Activated B cell treated with CpG ODN at 0.5 μM for 24 hours (primary cell): ENCODE results near the gene INTS15. TPM values are rescaled to one million over a fixed set of nuclear protein-coding genes. Genes with fewer than 3 reads are reported as not detected.

Experiments
- ATAC-seq: fragments of 200-7000 bp; cut with Tn5 transposase; one replicate; pipeline ENCODE4 v1.10.0; 2021; ENCODE audit warnings: low read depth, mild to moderate bottlenecking, moderate library complexity
- CTCF ChIA-PET: fragments of 350-600 bp; sonication (Branson Sonifier 250); formaldehyde crosslinking; loops from one replicate; lab custom pipeline; 2021; ENCODE audit warnings: antibody characterized with exemption; lab: Charles Lee
- POLR2A ChIA-PET: fragments of 350-600 bp; sonication (Branson Sonifier 250); formaldehyde crosslinking; loops from one replicate; lab custom pipeline; 2021; ENCODE audit warnings: antibody characterized with exemption; lab: Charles Lee
- DNase-seq: peaks from one replicate; pipeline ENCODE4 v3.0.0; 2022
- H3K27ac Mint-ChIP-seq: one replicate; pipeline ENCODE4 v1.8.0; 2020; ENCODE audit warnings: mixed read lengths
- H3K27me3 Mint-ChIP-seq: one replicate; pipeline ENCODE4 v1.8.0; 2021; ENCODE audit warnings: mixed read lengths
- H3K36me3 Mint-ChIP-seq: one replicate; pipeline ENCODE4 v1.8.0; 2021; ENCODE audit warnings: low read depth, mixed read lengths
- H3K4me1 Mint-ChIP-seq: one replicate; pipeline ENCODE4 v1.8.0; 2021; ENCODE audit warnings: mixed read lengths
- H3K4me3 Mint-ChIP-seq: one replicate; pipeline ENCODE4 v1.8.0; 2020; ENCODE audit warnings: mild to moderate bottlenecking, mixed read lengths
- H3K9me3 Mint-ChIP-seq: one replicate; pipeline ENCODE4 v1.8.0; 2020; ENCODE audit warnings: mixed read lengths
- intact Hi-C: fragments of 100-400 bp; cut with micrococcal nuclease; formaldehyde crosslinking; loops from one replicate; pipeline ENCODE4 v1.15.1; 2024
- total RNA-seq: library from RNA; stranded (reverse); gene quantifications from 2 replicates; pipeline ENCODE4 v1.2.3, GENCODE V29; 2022
- TF ChIP-seq, protein P1 (sequence below): fragments of 200-600 bp; IDR thresholded peaks from one replicate; pipeline ENCODE4 v1.8.0; 2022; ENCODE audit warnings: antibody characterized with exemption, mild to moderate bottlenecking

The INTS15 gene
- total RNA-seq, 1 donor from 2014 or later: 49.9 TPM

DNA sequence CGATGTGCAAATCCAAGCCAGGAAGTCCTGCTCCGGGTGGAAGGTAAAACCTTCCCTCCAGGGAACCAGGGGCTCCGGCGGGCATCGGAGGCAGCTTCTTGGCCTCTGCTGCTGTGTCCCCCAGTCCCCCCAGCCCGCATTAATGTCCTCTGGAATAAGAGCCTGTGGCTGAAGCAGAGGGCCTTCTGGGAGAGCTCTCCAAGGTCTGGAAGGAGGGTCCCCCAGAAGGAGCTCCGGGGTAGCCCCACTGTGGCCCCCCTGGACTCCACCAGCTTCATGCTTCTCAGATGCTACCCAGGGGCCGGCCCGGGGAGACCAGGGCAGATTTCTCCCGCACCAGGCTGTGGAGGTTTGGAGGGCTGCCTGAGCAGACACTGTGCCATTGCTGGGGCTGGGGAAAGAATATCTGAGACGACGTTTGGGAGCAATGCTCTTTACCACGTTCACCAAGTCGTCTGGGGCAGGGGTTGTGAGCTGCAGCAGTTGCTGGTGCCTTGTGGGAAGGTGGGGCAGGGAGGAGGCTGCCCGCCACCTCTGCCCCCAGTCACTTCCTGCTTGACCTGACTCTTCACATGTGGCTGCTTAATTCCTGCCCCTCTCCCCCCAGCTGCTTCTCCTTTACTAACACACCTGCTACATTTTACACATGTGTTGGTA lies 33.9 kb downstream of the INTS15 start:
- CTCF ChIA-PET: no interaction called here
- H3K4me1 Mint-ChIP-seq: peaks cover 40% of the 10 kb centered on the region
- H3K27ac Mint-ChIP-seq: peak overlapping the region; percentile 79
- no peak for DNase-seq
- peak; percentile 79 for ATAC-seq
- POLR2A ChIA-PET: no interaction called here
- peaks cover 10% of the 10 kb centered on the region for H3K36me3 Mint-ChIP-seq
- H3K27me3 Mint-ChIP-seq: no peaks in the 10 kb centered on the region
- no peaks in the 10 kb centered on the region for H3K9me3 Mint-ChIP-seq
- intact Hi-C loops: no loop called here
- TF ChIP-seq, protein P1, sequence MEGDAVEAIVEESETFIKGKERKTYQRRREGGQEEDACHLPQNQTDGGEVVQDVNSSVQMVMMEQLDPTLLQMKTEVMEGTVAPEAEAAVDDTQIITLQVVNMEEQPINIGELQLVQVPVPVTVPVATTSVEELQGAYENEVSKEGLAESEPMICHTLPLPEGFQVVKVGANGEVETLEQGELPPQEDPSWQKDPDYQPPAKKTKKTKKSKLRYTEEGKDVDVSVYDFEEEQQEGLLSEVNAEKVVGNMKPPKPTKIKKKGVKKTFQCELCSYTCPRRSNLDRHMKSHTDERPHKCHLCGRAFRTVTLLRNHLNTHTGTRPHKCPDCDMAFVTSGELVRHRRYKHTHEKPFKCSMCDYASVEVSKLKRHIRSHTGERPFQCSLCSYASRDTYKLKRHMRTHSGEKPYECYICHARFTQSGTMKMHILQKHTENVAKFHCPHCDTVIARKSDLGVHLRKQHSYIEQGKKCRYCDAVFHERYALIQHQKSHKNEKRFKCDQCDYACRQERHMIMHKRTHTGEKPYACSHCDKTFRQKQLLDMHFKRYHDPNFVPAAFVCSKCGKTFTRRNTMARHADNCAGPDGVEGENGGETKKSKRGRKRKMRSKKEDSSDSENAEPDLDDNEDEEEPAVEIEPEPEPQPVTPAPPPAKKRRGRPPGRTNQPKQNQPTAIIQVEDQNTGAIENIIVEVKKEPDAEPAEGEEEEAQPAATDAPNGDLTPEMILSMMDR: no peak
- H3K4me3 Mint-ChIP-seq: peak overlapping the region; percentile 57

DNA sequence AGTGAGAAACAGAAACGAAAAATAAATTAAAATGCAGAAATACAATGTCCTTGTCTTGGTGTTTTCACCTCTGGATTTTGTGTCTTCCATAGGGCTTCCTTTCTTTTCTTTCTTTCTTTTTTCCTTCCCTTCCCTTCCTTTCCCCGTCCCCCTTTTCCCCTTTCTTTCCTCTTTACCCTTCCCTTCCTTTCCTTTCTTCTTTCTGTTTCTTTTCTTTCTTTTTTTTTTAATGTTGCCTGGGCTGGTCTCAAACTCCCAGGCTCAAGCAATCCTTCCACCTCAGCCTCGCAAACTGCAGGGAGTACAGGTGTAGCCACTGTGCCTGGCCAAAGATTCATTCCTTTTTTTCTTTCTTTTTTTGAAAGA lies 34.4 kb downstream of the INTS15 start:
- DNase-seq (no peak), ATAC-seq (no peak)
- Mint-ChIP-seq H3K9me3 (no peaks in the 10 kb centered on the region), H3K4me1 (peaks cover 40% of the 10 kb centered on the region), H3K4me3 (peak overlapping the region; percentile 57), H3K27me3 (no peaks in the 10 kb centered on the region), H3K27ac (peak overlapping the region; percentile 79), H3K36me3 (peaks cover 10% of the 10 kb centered on the region)
- intact Hi-C loops: no loop called here
- ChIA-PET CTCF (no interaction called here), POLR2A (no interaction called here)
- TF ChIP-seq, protein P1: no peak

DNA sequence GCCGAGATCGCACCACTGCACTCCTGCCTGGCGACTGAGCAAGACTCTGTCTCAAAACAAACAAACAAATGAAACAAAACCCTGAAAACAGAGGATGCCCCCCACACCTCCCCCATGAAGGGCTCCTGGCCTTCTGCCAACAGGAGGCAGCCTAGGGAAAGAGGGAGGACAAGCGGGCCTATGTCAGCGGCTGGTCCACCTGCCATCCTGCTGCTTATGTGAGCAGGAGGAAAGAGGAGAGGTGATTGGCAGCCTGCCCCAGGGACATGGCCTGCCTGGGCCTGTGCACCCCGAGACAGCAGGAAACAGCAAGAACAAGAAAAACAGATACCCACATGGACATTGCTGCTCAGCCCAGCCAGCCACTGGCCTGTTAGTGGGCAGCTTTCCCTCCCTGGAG lies 38.2 kb downstream of the INTS15 start:
- ChIA-PET CTCF (no interaction called here), POLR2A (no interaction called here)
- intact Hi-C loops: no loop called here
- no peak for ATAC-seq
- Mint-ChIP-seq H3K27me3 (no peaks in the 10 kb centered on the region), H3K36me3 (peaks cover 2% of the 10 kb centered on the region), H3K9me3 (no peaks in the 10 kb centered on the region), H3K27ac (no peak overlapping the region), H3K4me1 (peaks cover 14% of the 10 kb centered on the region), H3K4me3 (no peak overlapping the region)
- no peak for DNase-seq
- TF ChIP-seq, protein P1: no peak

DNA sequence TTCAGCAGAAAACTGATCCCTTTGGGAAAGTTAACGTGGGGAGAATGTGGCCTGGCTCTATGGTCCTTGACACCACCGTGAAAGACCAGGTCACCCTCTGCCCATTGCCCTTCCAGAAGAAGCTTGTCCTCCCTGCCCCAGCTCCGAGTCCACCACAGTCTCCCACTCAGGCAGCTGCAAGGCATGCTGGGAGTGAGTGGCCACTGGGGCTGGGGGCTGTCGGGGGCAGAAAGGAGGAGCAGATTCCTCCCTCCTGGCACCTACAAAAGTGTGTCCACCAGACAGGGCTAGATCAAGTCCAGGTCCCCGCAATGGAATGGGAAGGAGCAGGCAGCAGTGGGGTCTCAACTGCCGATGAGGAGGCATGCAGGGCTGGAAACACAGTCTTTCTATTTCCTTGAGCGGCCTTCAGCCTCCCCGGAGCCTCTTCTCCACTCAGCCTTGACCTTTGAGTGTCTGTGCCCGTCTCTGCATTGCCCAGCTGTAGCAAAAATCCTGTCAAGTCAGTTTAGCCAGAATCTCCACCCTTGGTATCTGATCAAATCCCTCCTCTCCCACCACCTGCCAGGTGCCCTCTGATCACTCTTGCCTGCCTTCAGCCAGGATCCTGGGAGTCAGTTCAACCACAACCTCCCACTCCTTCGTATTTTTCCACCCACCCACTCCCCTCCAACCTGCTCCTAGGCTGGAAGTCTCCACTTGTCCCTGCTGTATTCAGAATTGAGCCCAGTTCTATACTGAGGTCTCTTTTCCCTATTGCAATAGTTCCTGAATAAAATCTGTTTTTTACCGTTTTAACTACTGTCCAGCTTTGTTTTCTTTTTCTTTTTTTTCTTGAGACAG lies 40.4 kb downstream of the INTS15 start:
- CTCF ChIA-PET: no interaction called here
- POLR2A ChIA-PET: no interaction called here
- no peak for ATAC-seq

DNA sequence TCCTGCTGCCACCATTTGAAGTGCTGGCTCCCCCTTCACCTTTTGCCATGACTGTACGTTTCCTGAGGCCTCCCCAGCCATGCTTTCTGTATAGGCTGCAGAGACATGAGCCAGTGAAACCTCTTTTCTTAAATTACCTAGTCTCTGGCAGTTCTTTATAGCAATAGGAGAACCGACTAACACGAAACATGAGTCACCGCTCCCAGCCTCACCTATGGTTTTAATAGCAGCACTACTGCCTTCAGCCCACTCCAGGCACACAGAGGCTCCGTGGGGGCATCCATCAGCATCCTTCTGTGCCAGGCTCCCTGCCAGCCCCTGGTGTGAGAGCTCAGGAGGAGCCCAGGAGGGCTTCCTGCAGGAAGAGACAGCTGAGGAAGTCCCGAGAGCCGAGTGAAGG lies 41.8 kb downstream of the INTS15 start:
- Mint-ChIP-seq H3K27me3 (no peaks in the 10 kb centered on the region), H3K36me3 (no peaks in the 10 kb centered on the region), H3K27ac (no peak overlapping the region), H3K4me1 (peaks cover 11% of the 10 kb centered on the region), H3K9me3 (no peaks in the 10 kb centered on the region), H3K4me3 (no peak overlapping the region)
- no peak for ATAC-seq
- ChIA-PET POLR2A (no interaction called here), CTCF (no interaction called here)
- TF ChIP-seq, protein P1: no peak
- intact Hi-C loops: no loop called here
- DNase-seq: no peak

More for the DNA sequence above, 40.4 kb downstream of the INTS15 start:
- no peak for DNase-seq
- Mint-ChIP-seq H3K36me3 (no peaks in the 10 kb centered on the region), H3K4me1 (peaks cover 7% of the 10 kb centered on the region), H3K27me3 (no peaks in the 10 kb centered on the region), H3K4me3 (no peak overlapping the region), H3K27ac (no peak overlapping the region), H3K9me3 (no peaks in the 10 kb centered on the region)
- TF ChIP-seq, protein P1: no peak
- intact Hi-C loops: no loop called here
